DOHH2 (cell line): Measurements from ENCODE around the gene PIK3AP1.

Experiments used
- H3F3A ChIP-seq: fragments of 200-600 bp; sonication (generic), shearing (Covaris generic); 2 replicates; pipeline ENCODE4 v1.6.0; 2016; ENCODE audit warnings: antibody characterized with exemption, mild to moderate bottlenecking; ENCODE audit not compliant: control insufficient read depth, insufficient read depth
- H3K27ac ChIP-seq: fragments of 200-600 bp; sonication (generic); 2 replicates; pipeline ENCODE4 v1.5.1; 2014; ENCODE audit warnings: low read depth, mild to moderate bottlenecking, low read length, moderate library complexity
- H3K27me3 ChIP-seq: fragments of 200-600 bp; sonication (generic); 2 replicates; pipeline ENCODE4 v1.6.1; 2014; ENCODE audit warnings: mild to moderate bottlenecking, low read length, mixed read lengths; ENCODE audit not compliant: control insufficient read depth
- H3K36me3 ChIP-seq: fragments of 200-600 bp; sonication (generic); 2 replicates; pipeline ENCODE4 v1.6.1; 2014; ENCODE audit warnings: mild to moderate bottlenecking, low read length, moderate library complexity, mixed read lengths; ENCODE audit not compliant: control insufficient read depth
- H3K4me1 ChIP-seq: fragments of 200-600 bp; sonication (generic); 2 replicates; pipeline ENCODE4 v1.6.1; 2014; ENCODE audit warnings: mild to moderate bottlenecking, low read length, mixed read lengths; ENCODE audit not compliant: control insufficient read depth
- H3K4me2 ChIP-seq: fragments of 200-600 bp; sonication (generic); 2 replicates; pipeline ENCODE4 v1.6.0; 2014; ENCODE audit warnings: mild to moderate bottlenecking, low read length, moderate library complexity
- H3K4me3 ChIP-seq: fragments of 200-600 bp; sonication (generic); 2 replicates; pipeline ENCODE4 v1.5.1; 2014; ENCODE audit warnings: mild to moderate bottlenecking, low read length, mixed read lengths
- H3K79me2 ChIP-seq: fragments of 200-600 bp; sonication (generic); 2 replicates; pipeline ENCODE4 v1.6.1; 2014; ENCODE audit warnings: mild to moderate bottlenecking, low read length, mixed read lengths; ENCODE audit not compliant: control insufficient read depth
- H3K9me2 ChIP-seq: fragments of 200-600 bp; sonication (generic); replicated peaks from 2 replicates; pipeline ENCODE4 v1.6.1; 2014; ENCODE audit warnings: mild to moderate bottlenecking, low read length, mixed read lengths; ENCODE audit not compliant: control insufficient read depth
- H3K9me3 ChIP-seq: fragments of 200-600 bp; sonication (generic); 2 replicates; pipeline ENCODE4 v1.6.1; 2014; ENCODE audit warnings: antibody characterized with exemption, low read length, mixed read lengths; ENCODE audit not compliant: control insufficient read depth, insufficient read depth
- H4K20me1 ChIP-seq: fragments of 200-600 bp; sonication (generic); 2 replicates; pipeline ENCODE4 v1.6.0; 2014; ENCODE audit warnings: low read depth, mild to moderate bottlenecking, antibody characterized with exemption, low read length, moderate library complexity; ENCODE audit not compliant: control insufficient read depth, insufficient read depth
- EZH2phosphoT487 ChIP-seq: fragments of 200-600 bp; sonication (generic); IDR thresholded peaks from 2 replicates; pipeline ENCODE4 v1.6.1; 2017; ENCODE audit warnings: borderline replicate concordance, mild to moderate bottlenecking, antibody characterized with exemption, low read length, moderate library complexity, mixed read lengths
- TF ChIP-seq, protein P1 (sequence below): fragments of 200-600 bp; sonication (generic); IDR thresholded peaks from one replicate; pipeline ENCODE4 v1.5.1; 2014; ENCODE audit warnings: antibody characterized with exemption, mild to moderate bottlenecking, low read depth, low read length; ENCODE audit not compliant: poor library complexity, severe bottlenecking

PIK3AP1 gene

DNA sequence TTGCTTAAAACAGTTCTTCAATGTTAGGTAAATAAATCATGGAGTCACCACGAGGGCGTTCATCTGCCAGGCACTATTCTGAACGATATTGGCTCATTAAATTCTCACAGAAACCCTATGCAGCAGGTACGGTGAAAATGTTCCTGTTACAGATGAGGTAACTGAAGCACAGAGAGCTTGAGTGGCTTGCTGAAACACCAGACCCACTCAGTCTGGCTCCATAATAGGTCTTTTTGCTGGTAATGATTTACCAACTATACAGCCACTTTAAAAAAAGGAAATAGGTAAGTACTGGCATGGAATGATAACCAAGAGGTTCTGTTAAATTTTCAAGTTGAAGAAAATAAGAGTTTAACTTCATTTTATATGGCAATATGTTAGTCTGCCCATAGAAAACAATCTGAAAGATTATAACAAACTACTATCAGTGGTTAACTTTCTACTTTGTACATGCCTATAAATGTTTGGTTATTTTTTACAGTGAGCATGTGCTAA is 132.2 kb downstream of the PIK3AP1 start:
- Histone ChIP-seq H3K79me2 (peaks cover 41% of the 10 kb centered on the region), H3K36me3 (peaks cover 22% of the 10 kb centered on the region), H3K27me3 (no peaks in the 10 kb centered on the region), H3K9me3 (no peaks in the 10 kb centered on the region), H3K9me2 (no peaks in the 10 kb centered on the region), H3K4me1 (peaks cover 46% of the 10 kb centered on the region), H3K4me2 (peak overlapping the region; percentile 85), H4K20me1 (peaks cover 9% of the 10 kb centered on the region; the same call in 1 of the 2 replicates), H3F3A (peaks cover 42% of the 10 kb centered on the region), H3K27ac (peak overlapping the region; percentile 83), H3K4me3 (peak overlapping the region; percentile 93)
- TF ChIP-seq, protein P1, sequence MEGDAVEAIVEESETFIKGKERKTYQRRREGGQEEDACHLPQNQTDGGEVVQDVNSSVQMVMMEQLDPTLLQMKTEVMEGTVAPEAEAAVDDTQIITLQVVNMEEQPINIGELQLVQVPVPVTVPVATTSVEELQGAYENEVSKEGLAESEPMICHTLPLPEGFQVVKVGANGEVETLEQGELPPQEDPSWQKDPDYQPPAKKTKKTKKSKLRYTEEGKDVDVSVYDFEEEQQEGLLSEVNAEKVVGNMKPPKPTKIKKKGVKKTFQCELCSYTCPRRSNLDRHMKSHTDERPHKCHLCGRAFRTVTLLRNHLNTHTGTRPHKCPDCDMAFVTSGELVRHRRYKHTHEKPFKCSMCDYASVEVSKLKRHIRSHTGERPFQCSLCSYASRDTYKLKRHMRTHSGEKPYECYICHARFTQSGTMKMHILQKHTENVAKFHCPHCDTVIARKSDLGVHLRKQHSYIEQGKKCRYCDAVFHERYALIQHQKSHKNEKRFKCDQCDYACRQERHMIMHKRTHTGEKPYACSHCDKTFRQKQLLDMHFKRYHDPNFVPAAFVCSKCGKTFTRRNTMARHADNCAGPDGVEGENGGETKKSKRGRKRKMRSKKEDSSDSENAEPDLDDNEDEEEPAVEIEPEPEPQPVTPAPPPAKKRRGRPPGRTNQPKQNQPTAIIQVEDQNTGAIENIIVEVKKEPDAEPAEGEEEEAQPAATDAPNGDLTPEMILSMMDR: no peak
- no peak for TF ChIP-seq EZH2phosphoT487

DNA sequence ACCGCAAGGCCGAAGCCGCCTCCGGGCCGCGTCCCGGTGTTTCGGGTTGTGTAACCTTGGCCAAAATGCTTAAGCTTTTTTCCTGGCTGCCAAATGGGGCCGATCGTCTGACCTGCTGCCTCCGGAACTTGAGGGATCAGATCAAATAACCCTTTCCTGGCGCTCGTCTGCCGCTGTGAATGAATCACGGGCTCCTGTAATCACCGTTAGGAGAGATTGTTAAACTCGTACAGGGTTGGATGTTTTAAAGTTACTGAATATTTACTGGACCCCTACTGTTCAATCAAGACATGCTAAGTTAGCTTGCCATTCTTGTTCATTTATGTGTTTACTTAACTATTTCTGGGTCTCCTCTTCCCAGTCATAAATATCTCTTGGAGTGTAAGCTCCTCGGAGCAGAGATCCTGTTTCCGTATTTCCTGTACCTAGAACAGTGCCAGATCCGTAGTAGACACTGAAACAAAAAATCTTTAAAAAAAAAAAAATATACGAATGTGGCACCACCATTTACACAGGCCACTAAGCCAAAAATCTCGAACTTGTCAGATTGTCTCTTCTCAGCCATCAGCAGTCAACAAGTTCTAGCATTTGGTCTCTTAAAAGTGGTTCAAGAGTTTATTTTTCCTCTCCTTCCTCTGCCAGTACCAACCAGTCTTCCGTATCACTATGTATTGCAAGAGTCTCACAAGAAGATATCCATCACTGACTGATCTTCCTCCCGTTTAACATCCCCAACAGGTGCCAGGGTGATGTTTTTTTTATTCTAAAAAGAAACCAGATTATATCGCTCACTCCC is 132.9 kb downstream of the PIK3AP1 start:
- Histone ChIP-seq H3K4me2 (peak overlapping the region; percentile 85), H4K20me1 (peaks cover 9% of the 10 kb centered on the region; the same call in 1 of the 2 replicates), H3K9me3 (no peaks in the 10 kb centered on the region), H3K4me1 (peaks cover 47% of the 10 kb centered on the region), H3K79me2 (peaks cover 47% of the 10 kb centered on the region), H3F3A (peaks cover 36% of the 10 kb centered on the region), H3K9me2 (no peaks in the 10 kb centered on the region), H3K4me3 (peak overlapping the region; percentile 93), H3K36me3 (peaks cover 19% of the 10 kb centered on the region), H3K27me3 (no peaks in the 10 kb centered on the region), H3K27ac (peak overlapping the region; percentile 83)
- TF ChIP-seq, protein P1: no peak
- no peak for TF ChIP-seq EZH2phosphoT487

DNA sequence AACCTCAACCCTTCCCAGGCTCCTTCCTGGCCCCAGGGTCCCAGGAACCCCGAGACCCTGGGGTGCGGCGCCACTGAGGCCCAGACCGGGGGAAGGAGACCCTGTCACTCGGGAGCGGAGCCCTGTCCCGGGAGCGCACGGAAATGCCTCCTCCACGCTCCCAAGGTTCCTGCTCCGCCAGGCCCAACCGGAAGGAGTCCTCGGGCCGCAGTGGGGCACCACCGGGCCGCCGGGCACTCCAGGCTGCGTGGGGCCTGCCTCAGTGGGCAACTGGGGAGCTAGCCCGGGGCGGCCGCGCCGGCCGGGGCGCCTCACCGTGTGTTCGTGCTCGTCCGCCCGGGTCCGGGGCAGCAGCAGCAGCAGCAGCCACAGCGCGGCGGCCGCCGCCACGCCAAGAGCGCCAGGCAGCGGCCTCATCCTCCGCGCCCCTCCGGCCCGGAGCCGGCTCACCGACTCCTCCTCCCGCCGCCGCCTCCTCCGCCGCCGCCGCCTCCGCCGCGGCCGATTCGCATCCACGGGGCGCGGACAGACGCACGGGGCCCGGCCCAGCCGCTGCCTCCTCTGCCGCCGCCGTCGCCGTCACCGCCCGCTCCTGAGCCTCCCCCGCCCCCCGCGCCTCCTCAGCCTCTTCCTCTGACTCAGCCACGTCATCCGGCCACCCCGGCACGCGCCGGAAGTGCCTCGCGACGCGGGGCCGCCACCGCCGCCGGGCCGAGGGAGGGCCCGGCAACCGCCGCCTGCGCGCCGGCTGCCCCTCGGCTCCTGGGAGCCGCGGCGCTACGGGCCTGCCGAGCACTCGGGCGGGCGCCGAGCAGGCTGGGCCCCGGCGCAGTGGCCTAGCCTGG is 133.7 kb downstream of the PIK3AP1 start, which contains the start of gene TM9SF3:
Gene TM9SF3 (minus strand): TSS at position 594 of the 845 bp plus-strand sequence. CDS start 177 bp downstream, at position 417.
- H3K4me3 ChIP-seq: peak within 1 kb of the TSS; percentile 93
- peaks cover 9% of the 10 kb centered on the region; the same call in 1 of the 2 replicates for H4K20me1 ChIP-seq
- H3K27ac ChIP-seq: peak within 1 kb of the TSS; percentile 83
- no peaks in the 10 kb centered on the region for H3K9me3 ChIP-seq
- peak within 1 kb of the TSS; percentile 97 for H3K4me2 ChIP-seq
- H3K79me2 ChIP-seq: peaks cover 55% of the 10 kb centered on the region
- TF ChIP-seq EZH2phosphoT487: no peak
- TF ChIP-seq, protein P1: peak; percentile 15
- no peaks in the 10 kb centered on the region for H3K9me2 ChIP-seq
- H3K27me3 ChIP-seq: no peaks in the 10 kb centered on the region
- H3K36me3 ChIP-seq: peaks cover 25% of the 10 kb centered on the region
- H3K4me1 ChIP-seq: peaks cover 55% of the 10 kb centered on the region
- H3F3A ChIP-seq: peaks cover 30% of the 10 kb centered on the region
